Panc1 (cell line): Measurements from ENCODE around the gene FOXO6. TPM values are rescaled to one million over a fixed set of nuclear protein-coding genes. Genes with fewer than 3 reads are reported as not detected.

ENCODE experiments used
- ATAC-seq: fragments of 200-7000 bp; cut with Tn5 transposase; 2 replicates; pipeline ENCODE4 v1.9.1; 2020; ENCODE audit warnings: mild to moderate bottlenecking, moderate library complexity
- BruUV-seq: library from RNA; stranded (reverse); fragments of 400-500 nt; replicated peaks from 2 replicates; lab custom pipeline; 2021; lab: Mats Ljungman, UMichigan
- CTCF ChIA-PET: fragments of 300-600 bp; sonication (Branson Sonifier 250); formaldehyde crosslinking; loops from one replicate; lab custom pipeline; 2022; ENCODE audit warnings: antibody characterized with exemption; lab: Charles Lee
- POLR2A ChIA-PET: fragments of 300-600 bp; sonication (Branson Sonifier 250); formaldehyde crosslinking; loops from one replicate; lab custom pipeline; 2022; ENCODE audit warnings: antibody characterized with exemption; lab: Charles Lee
- DNase-seq: peaks from one replicate; pipeline ENCODE4 v3.0.0-alpha.2; 2010; ENCODE audit warnings: low read depth, low spot score
- H3K27ac ChIP-seq: 2 replicates; pipeline ENCODE4 v1.5.1; 2011; ENCODE audit warnings: mild to moderate bottlenecking, low read length, inconsistent platforms
- H3K27me3 ChIP-seq: fragments of 200-500 bp; sonication (Bioruptor generic); 2 replicates; pipeline ENCODE4 v1.6.0; 2014; ENCODE audit warnings: low read length, inconsistent platforms; ENCODE audit not compliant: control insufficient read depth, insufficient read depth
- H3K36me3 ChIP-seq: fragments of 200-500 bp; sonication (Bioruptor generic); 2 replicates; pipeline ENCODE4 v1.5.1; 2014; ENCODE audit warnings: inconsistent platforms, mild to moderate bottlenecking, low read length, moderate library complexity; ENCODE audit not compliant: control insufficient read depth, insufficient read depth
- H3K4me1 ChIP-seq: 2 replicates; pipeline ENCODE4 v1.5.1; 2011; ENCODE audit warnings: inconsistent platforms, mild to moderate bottlenecking, low read length, moderate library complexity; ENCODE audit not compliant: control insufficient read depth, insufficient read depth
- H3K4me3 ChIP-seq, 2 experiments: 2 replicates each; pipeline ENCODE4 v1.5.1; 2011 to 2012; ENCODE audit warnings: low read depth in 2 of 2, low read length in 2 of 2, mild to moderate bottlenecking in 2 of 2, inconsistent platforms in 1 of 2, moderate library complexity in 1 of 2
- H3K9me3 ChIP-seq: fragments of 200-500 bp; sonication (Bioruptor generic); 2 replicates; pipeline ENCODE4 v1.5.1; 2014; ENCODE audit warnings: low read depth, mild to moderate bottlenecking, inconsistent platforms, low read length, moderate library complexity; ENCODE audit not compliant: control insufficient read depth, insufficient read depth
- CTCF ChIP-seq: fragments of 450-650 bp; IDR thresholded peaks from 2 replicates; pipeline ENCODE4 v1.5.1; 2017; ENCODE audit warnings: mild to moderate bottlenecking
- POLR2AphosphoS5 ChIP-seq: IDR thresholded peaks from 2 replicates; pipeline ENCODE4 v1.6.1; 2012; ENCODE audit warnings: mild to moderate bottlenecking, low read depth, low read length, moderate library complexity
- REST ChIP-seq, 2 experiments: IDR thresholded peaks; 2 replicates each; pipeline ENCODE4 v1.6.1; 2011 to 2012; ENCODE audit warnings: low read depth in 2 of 2, control low read depth in 1 of 2, low read length in 1 of 2, mild to moderate bottlenecking in 1 of 2, moderate library complexity in 1 of 2; ENCODE audit not compliant: insufficient read depth in 1 of 2
- SIN3A ChIP-seq: IDR thresholded peaks from 2 replicates; pipeline ENCODE4 v1.6.1; 2012; ENCODE audit warnings: low read depth, mild to moderate bottlenecking, low read length, moderate library complexity, borderline replicate concordance; ENCODE audit not compliant: insufficient read depth
- TCF7L2 ChIP-seq: IDR thresholded peaks from 2 replicates; pipeline ENCODE4 v1.6.1; 2011; ENCODE audit warnings: mild to moderate bottlenecking, low read depth, low read length, inconsistent platforms
- in situ Hi-C: cut with HindIII; loops from 2 replicates; pipeline ENCODE4 v1.10.0; 2016; ENCODE audit warnings: low sequenced_read_pairs, low pct_unique_long_range_greater_than_20kb
- intact Hi-C: fragments of 100-400 bp; cut with micrococcal nuclease; formaldehyde crosslinking; loops from one replicate; pipeline ENCODE4 v1.10.0; 2022; ENCODE audit not compliant: unreplicated experiment
- total RNA-seq: library from RNA; stranded (reverse); gene quantifications from one replicate; pipeline ENCODE4 v1.2.1, GENCODE V29; 2021; ENCODE audit not compliant: unreplicated experiment

The FOXO6 gene
- total RNA-seq, 1 experiment from 2014 or later, result 2.5 TPM

DNA sequence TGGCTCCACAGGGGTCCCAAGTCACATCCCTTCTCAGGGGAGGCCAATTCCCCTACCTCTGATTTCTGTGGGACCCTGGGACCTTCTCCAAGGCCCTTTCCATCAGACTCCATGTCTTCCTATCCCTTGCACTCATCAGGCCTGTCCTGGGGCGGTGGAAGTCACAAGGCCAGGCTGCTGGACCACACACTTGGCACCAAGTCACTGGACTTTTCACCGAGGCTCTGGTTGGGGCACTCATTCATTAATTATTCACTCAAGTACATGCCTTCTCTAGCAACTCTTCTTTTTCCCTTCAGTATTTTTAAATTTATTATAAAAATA, 11.2 kb upstream of the FOXO6 start:
- Histone ChIP-seq H3K27me3 (no peaks in the 10 kb centered on the region), H3K4me3 (no peak overlapping the region), H3K9me3 (no peaks in the 10 kb centered on the region), H3K36me3 (no peaks in the 10 kb centered on the region), H3K4me1 (no peaks in the 10 kb centered on the region), H3K27ac (no peak overlapping the region)
- POLR2A ChIA-PET, result no interaction called here
- in situ Hi-C loops (no loop called here), intact Hi-C loops (no loop called here)
- ATAC-seq (no peak), DNase-seq (no peak)
- TF ChIP-seq CTCF (no peak), SIN3A (no peak), REST (IDR thresholded peaks at IDR 0.05; ENCODE audit: insufficient read depth in 1 of 2, low read depth in 2 of 2, low read length in 1 of 2) (no peak)
- CTCF ChIA-PET, result no interaction called here
- BruUV-seq, result no TSS peak

DNA sequence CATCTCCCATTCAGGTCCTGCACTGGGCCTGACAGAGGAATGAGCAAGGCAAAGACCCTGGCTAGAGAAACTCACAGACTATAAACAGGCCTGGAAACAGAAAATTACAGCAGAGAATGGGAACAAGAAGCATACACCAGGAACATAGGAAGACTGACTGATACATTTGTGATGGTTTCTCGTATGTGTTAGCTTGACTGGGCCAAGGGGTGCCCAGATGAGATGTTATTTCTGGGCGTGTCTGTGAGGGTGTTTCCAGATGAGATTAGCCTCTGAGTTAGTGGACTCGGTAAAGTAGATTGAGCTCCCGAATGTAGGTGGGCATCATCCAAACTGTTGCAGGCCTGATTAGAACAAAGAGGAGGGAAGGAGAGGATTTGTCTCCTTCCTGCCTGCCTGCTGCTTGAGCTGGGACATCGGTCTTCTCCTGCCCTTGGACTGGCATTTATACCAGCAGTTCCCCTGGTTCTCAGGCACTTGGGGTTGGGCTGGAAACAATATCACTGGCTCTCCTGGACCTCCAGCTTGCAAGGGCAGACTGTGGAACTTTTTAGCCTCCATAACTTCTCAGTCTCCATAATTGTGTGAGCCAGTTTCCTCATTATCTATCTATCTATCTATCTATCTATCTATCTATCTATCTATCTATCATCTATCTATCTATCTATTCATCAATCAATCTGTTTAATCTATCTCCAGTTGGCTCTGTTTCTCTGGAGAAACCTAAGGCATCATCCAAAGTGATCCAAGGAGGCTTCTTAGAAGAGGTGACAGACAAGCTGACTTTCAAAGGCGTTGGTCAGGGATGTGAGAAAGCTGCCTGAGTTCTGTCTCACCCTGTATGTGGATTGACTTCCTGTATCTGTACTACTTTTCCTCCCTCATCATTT, 9.7 kb upstream of the FOXO6 start:
- ChIA-PET POLR2A (no interaction called here), CTCF (no interaction called here)
- no TSS peak for BruUV-seq
- TF ChIP-seq POLR2AphosphoS5 (no peak), CTCF (no peak), TCF7L2 (no peak), SIN3A (no peak), REST (IDR thresholded peaks at IDR 0.05; ENCODE audit: insufficient read depth in 1 of 2, low read depth in 2 of 2, low read length in 1 of 2) (no peak)
- H3K27ac ChIP-seq, result no peak overlapping the region
- intact Hi-C loops, result no loop called here
- no peaks in the 10 kb centered on the region for H3K36me3 ChIP-seq
- no peaks in the 10 kb centered on the region for H3K9me3 ChIP-seq
- no peaks in the 10 kb centered on the region for H3K27me3 ChIP-seq
- in situ Hi-C loops, result no loop called here
- no peak for ATAC-seq
- H3K4me3 ChIP-seq, result no peak overlapping the region
- DNase-seq, result no peak
- H3K4me1 ChIP-seq, result no peaks in the 10 kb centered on the region
